ENCODE results near the gene ANKRD29. TPM values are rescaled to one million over a fixed set of nuclear protein-coding genes. Genes with fewer than 3 reads are reported as not detected.
A peak's percentile ranks its signal among the peaks of the same experiment; 100 is the strongest.
"Not testable (repeated sequence)": the region's sequence is repeated elsewhere in the genome, so short reads cannot be mapped to it uniquely, and the experiment has no call there.

The ANKRD29 gene
- total RNA-seq, 2 donors from 2014 or later, result not detected

DNA sequence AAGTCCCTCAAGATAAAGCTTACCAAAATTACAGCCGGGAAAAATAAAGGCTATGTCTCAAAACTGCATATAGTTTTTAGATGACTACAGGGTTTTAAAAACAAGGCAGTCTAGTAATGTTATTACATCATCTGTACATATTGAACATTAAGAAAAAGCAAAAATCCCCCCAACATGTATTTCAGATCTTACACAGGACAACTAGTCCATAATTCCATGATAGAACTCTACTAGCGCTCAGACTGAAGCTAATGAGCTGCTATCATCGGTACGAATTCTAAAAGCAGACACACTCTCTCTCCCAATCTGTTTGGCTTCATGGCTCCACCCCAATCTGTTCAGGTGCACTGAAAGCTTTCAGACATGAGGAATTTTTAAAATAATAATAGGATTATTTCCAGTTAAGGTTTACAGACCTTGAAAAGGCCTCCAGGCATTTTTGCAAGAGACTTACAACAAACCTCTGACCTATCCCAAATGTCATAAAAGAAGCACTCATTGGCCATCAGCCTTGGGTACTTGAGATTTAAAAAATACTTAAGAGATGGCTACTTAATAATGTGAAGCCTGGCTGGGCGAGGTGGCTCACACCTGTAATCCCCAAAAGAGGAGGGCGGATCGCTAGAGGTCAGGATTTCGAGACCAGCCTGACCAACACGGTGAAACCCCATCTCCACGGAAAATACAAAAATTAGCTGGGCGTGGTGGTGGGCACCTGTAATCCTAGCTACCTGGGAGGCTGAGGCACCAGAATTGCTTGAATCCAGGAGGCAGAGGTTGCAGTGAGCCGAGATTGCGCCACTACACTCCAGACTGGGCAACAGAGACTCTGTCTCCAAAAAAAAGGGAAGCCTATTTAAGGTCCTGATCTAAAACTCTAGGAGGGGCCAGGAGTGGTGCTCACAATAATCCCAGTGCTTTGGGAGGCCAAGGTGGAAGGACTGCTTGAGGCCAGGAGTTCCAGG, 78.4 kb downstream of the ANKRD29 start:
- peak overlapping the region in 1 of 2 donors; percentile 10 for H3K27ac Mint-ChIP-seq
- DNase-seq (ENCODE audit: low spot score in 2 of 2), result no peak
- H3K9me3 Mint-ChIP-seq, result no peaks in the 10 kb centered on the region
- ATAC-seq, result no peak
- peaks cover 5 to 12% of the 10 kb centered on the region in 2 donors for H3K36me3 Mint-ChIP-seq

DNA sequence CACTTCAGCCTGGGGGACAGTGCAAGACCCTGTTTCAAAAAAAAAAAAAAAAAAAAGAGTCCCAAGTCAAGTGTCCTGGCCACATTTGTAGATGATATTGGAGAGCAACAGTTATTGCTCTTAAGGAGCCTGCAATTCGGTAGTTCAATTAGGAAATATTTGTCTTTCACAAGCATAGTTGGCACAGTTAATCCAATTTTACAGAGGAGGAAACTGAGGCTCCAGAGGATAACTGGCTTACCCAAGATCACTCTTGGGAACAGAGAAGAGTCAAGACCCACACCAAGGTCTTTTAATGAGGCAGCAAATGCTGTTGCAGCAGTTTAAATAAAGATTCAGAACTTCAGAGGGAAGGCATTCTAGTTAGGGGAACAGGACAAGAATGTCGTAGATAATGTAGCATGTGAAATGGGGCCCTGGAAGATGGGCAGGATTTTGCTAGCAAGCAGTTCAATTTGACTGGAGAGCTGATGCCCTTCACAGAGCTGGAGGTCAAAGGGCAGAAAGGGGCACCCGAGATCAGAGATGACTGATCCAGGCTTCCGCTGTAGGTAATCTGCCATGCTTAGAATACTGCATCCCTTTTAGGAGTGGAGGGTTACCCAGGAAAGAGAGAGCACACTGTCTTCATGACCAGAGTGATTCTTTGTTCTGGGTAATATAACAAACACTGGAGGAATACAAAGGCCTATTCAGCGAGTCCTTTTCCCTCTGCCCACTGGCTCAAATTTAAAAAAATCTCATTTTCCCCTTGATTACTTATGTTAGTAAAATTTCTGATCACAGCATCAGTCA, 79.4 kb downstream of the ANKRD29 start:
- peaks cover 5 to 12% of the 10 kb centered on the region in 2 donors for H3K36me3 Mint-ChIP-seq
- ATAC-seq (no peak), DNase-seq (ENCODE audit: low spot score in 2 of 2) (no peak)
- no peak overlapping the region for H3K27ac Mint-ChIP-seq
- H3K9me3 Mint-ChIP-seq, result no peaks in the 10 kb centered on the region

DNA sequence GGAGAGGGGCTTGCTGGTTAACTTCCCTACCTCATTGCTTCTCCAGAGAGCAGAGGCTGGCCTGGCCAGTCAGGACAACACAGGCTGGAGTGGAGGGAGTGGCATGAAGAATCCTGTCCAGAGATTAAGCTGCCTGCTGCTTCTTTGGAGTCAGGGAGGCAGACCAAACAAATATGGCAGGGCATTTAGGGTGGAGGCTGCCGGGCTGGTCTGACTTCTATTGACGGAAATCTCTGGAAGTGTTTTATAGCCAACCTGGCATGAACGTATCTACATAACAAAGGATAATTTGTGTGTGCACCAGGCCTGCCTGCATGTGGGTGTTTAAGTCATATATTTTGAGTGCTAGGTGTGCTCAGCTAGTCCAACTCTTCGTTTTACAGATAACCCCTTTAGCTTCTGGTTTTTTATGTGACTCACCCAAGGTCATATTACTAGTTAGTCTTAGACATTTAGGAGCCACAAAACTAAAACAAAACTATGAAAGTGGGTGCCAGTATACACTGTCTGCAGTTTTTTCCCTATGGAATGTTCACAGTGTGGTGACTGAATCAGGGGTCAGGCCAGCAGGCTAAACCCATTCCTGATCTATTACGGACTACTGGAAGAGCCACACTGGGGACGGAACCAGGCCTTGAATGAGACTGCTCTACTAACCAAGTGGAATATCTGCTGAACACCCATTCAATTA, 81.9 kb downstream of the ANKRD29 start:
- Mint-ChIP-seq H3K36me3 (peaks cover 3 to 17% of the 10 kb centered on the region in 2 donors), H3K9me3 (no peaks in the 10 kb centered on the region), H3K27ac (no peak overlapping the region)
- no peak for ATAC-seq
- DNase-seq (ENCODE audit: low spot score in 2 of 2), result no peak

DNA sequence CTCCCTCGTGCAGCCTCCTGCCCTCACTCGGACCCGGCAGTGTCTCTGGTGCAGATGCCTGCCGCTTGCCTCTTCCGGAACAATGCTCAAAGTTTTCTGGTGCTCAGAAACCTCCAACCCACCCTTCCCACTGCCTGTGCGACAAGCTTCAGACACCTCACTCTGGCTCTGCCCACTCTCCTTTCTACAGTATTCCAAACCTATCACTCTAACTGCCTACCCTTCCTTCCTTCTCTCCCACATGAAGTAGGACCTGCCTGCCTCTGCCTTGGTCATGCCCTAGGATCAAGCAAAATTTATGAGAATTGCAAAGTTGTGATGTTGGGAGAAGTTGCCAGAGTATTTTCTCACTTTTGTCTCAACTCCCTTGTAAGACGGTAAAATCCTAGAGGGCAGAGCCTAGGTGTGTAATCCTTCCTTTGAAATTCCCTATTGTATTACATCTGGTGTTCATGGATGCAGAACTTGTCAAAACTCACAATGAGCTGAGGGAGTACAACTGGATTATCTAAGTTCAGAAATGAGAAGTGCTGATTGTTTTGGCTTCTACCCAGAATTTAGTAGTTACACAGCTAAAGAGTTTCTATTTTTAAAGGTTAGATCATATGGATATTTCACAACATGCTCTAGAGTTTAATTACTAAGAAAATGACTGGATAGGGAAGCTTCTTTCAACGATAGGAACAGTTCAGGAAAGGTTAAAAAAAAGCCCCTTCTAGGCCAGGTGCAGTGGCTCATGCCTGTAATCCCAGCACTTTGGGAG, 83.6 kb downstream of the ANKRD29 start:
- H3K36me3 Mint-ChIP-seq, result peaks cover 0 to 11% of the 10 kb centered on the region in 2 donors
- DNase-seq (ENCODE audit: low spot score in 2 of 2) (no peak), ATAC-seq (no peak)
- H3K9me3 Mint-ChIP-seq, result no peaks in the 10 kb centered on the region
- peak overlapping the region; percentile 1 to 47 for H3K27ac Mint-ChIP-seq

DNA sequence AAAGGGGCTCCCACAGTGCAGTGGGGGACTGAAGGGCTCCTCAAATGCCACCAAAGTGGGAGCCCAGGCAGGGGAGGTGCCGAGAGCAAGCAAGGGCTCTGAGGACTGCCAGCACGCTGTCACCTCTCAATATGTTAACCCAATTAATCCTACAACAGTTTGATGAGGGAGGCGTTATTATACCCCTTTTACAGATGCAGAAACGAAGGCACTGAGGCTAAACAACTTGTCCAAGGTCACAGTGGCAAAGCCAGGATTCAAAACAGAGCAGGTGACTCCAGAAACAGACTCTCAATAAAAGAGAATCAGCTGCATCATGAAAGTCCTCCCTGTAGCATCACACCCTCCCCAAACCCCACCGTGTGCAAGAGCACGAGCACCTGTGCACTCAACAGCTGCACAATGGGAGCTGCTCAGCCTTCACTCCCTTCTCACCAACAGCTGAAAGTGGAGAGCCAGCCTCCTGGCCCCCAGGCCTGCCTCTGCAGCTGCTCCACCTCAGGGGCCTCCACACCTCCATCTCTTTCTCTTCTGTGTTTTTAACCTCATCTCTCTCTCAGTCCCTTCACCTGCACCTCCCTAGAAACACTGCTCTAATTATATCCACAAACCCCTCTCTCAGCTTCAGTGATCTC, 84.5 kb downstream of the ANKRD29 start:
- no peak for ATAC-seq
- no peak for DNase-seq (ENCODE audit: low spot score in 2 of 2)
- no peaks in the 10 kb centered on the region for H3K9me3 Mint-ChIP-seq
- H3K36me3 Mint-ChIP-seq, result peaks cover 0 to 10% of the 10 kb centered on the region in 2 donors
- H3K27ac Mint-ChIP-seq, result peak overlapping the region; percentile 1 to 87

DNA sequence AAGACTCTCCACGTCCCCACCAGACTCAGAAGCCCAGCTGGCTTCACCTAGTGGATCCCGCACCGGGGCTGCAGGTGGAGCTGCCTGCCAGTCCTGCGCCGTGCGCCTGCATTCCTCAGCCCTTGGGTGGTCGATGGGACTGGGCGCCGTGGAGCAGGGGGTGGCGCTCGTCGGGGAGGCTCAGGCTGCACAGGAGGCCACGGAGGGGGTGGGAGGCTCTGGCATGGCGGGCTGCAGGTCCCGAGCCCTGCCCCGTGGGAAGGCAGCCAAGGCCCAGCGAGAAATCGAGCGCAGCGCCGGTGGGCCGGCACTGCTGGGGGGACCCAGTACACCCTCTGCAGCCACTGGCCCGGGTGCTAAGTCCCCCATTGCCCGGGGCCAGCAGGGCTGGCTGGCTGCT, 85.2 kb downstream of the ANKRD29 start:
- not testable (repeated sequence) for H3K36me3 Mint-ChIP-seq; ATAC-seq; H3K9me3 Mint-ChIP-seq; DNase-seq (ENCODE audit: low spot score in 2 of 2); H3K27ac Mint-ChIP-seq

DNA sequence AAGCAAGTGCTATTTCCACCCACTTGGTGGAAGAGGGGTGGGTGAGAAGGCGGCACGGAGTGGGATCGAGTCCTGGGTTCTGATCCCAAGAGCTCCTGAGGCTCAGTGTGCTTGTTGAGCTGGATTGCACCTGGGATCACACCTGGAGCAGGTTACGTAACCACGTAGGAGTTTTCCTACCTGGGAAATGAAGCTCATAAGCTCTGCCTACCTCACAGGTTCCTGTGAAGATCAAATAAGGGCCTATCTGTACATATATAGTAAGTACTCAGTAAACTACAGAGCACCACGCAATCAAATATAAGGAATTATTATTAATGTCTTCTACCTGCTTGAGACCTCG, 87.4 kb downstream of the ANKRD29 start:
- no peak overlapping the region for H3K27ac Mint-ChIP-seq
- H3K36me3 Mint-ChIP-seq, result peaks cover 0 to 11% of the 10 kb centered on the region in 2 donors
- DNase-seq (ENCODE audit: low spot score in 2 of 2), result no peak
- H3K9me3 Mint-ChIP-seq, result no peaks in the 10 kb centered on the region
- ATAC-seq, result no peak

DNA sequence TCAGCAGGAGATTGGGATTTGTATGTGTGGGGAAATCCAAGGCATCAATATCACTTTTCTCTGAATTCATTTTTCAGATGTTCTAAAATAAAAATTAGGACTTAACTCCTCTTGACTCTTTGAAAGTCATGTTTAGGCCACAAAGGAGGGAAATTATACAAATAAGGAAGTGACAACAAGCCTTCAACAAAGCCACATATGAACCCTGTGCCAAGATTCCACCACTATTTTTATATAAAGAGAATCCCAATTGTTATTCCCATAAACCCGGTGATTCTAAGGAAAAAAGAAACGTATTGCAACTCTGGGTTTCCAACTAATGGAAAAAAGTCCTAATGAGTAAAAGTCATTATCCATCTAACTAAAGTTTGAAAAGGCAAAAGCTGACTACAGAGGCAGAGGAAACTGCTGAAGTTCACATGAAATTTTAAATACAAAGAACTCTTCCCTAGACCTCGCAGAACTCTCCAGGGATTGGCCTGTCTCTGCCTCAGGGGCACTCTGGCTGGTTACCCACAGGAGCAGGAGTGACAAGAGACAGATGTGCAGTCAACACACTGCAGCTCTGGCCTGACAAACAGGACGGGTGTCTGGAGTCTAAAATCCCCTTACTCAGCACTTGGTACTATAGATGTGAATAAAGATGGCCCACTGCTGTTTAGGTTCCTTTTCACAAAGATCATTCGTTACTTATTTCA, 88.0 kb downstream of the ANKRD29 start:
- ATAC-seq, result no peak
- H3K36me3 Mint-ChIP-seq, result peaks cover 0 to 11% of the 10 kb centered on the region in 2 donors

DNA sequence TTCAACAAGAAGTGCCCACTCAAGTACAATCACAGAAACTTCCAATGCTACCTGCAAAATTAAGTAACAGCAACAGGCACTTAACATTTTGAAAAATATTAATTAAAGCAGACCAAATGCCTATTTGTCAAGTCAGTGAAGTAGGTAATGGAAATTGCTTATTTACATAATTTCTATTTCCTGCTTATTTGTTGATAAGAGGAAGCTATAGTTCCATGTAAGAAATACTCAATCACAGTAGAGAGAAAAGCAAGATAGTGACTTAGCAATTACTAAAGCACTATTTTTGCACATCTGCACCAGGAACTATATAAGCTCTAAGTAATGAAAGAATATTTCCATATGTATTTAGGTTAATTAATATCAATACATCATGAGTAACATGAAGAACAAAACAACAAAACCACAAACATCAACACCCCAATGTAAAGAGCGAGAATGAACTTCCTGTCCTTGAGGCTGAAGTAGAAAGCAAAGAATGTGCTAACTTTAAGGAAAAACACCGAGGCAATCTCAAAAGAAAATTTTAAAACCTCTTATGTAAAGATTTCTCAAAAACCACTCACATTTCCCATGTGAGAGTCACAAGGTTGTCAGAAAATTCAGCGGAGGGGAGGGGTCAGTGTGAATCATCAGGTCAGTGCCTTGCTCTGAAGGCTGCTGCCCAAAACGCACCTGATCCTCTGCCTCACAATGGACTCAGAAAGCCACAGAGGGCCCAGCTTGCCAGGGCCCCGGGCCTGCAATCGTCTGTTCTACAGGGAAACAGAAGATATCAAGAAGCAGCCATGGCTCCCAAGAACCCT, 88.9 kb downstream of the ANKRD29 start:
- Mint-ChIP-seq H3K9me3 (no peaks in the 10 kb centered on the region), H3K27ac (peak overlapping the region; percentile 46 to 84), H3K36me3 (peaks cover 2 to 11% of the 10 kb centered on the region in 2 donors)
- ATAC-seq (peak; percentile 84 to 97), DNase-seq (ENCODE audit: low spot score in 2 of 2) (peak in 1 of 2 donors; percentile 12)

More for the DNA sequence above, 88.0 kb downstream of the ANKRD29 start:
- Mint-ChIP-seq H3K9me3 (no peaks in the 10 kb centered on the region), H3K27ac (peak overlapping the region in 1 of 2 donors; percentile 84)
- no peak for DNase-seq (ENCODE audit: low spot score in 2 of 2)

DNA sequence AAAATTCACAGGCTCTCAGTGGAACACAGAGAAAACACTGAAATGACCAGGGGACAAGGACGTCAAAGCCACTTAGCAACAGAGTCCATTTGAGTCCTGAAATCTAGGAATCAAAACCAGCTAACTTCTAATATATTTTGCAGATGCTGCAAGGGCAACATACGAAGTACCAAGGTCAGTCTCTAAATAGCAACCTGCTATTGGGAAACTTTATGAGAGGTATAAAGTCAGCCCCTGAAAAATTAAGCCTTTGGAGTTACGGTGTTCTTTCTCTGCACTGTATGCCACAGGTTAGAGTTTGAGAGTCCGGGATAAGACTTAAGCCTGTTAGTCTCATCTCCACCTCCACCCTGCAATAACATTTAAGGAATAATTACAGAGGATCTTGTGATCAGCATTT, 89.7 kb downstream of the ANKRD29 start:
- Mint-ChIP-seq H3K36me3 (peaks cover 10 to 17% of the 10 kb centered on the region in 2 donors), H3K27ac (no peak overlapping the region), H3K9me3 (no peaks in the 10 kb centered on the region)
- ATAC-seq (no peak), DNase-seq (ENCODE audit: low spot score in 2 of 2) (no peak)

DNA sequence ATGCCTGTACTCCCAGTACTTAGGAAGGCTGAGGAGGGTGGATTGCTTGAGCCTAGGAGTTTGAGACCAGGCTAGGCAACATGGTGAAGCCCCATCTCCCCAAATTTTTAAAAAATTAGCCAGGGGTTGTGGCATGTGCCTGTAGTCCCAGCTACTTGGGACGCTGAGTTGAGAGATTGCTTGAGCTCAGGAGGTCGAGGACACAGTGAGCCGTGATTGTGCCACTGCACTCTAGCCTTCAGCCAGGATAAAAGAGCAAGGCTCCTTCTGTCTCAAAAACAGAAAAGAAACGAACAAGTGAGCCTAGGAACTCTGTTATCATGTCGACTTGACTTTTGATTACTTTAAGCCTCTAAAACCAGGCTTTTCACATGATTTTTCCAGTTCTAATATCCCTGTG, 90.1 kb downstream of the ANKRD29 start:
- DNase-seq (ENCODE audit: low spot score in 2 of 2) (no peak), ATAC-seq (no peak)
- Mint-ChIP-seq H3K27ac (no peak overlapping the region), H3K36me3 (peaks cover 11 to 19% of the 10 kb centered on the region in 2 donors), H3K9me3 (no peaks in the 10 kb centered on the region)

DNA sequence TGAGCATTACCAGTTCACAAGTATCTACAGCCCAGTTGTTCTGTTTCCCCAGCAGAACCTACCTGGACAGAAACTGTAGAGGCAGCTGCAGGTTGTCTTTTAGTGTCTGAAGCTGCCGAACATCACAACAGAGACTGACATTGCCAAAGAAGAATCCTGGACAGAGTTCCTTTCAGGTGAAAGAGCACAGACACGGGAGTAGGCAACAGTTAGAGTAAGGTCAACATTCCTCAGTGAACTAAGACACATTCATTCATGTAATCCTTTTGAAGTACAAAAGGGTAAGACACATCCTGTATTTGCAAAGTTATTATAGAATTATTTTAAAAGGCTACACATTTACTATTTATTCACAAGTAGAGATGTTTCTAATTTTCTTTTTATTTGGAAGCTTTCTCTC, 90.7 kb downstream of the ANKRD29 start:
- peaks cover 11 to 19% of the 10 kb centered on the region in 2 donors for H3K36me3 Mint-ChIP-seq
- DNase-seq (ENCODE audit: low spot score in 2 of 2) (no peak), ATAC-seq (no peak)
- H3K27ac Mint-ChIP-seq, result no peak overlapping the region
- no peaks in the 10 kb centered on the region for H3K9me3 Mint-ChIP-seq

DNA sequence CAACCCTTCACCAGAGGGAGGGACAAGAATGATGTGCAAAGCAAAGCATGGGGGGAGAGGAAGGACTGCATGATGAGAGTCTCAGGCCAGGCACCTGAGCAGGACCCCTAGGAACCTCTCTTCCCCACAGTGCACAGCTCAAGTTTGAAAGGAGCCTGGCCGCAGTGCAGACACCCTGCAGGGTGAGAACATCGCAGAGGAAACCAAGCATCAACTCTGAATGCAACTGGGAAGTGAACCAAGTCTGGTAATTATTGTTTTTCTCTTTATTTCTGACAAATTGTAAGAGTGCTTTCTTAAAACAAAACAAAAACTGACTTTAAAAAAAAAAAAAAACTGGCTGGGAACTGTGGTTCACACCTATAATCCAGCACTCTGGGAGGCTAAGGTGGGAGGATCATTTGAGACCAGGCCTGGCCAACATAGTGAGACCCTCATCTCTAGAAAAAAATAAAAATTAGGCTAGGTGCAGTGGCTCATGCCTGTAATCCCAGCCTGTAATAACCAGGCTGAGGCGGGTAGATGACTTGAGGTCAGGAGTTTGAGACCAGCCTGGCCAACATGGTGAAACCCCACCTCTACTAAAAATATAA, 91.7 kb downstream of the ANKRD29 start:
- Mint-ChIP-seq H3K36me3 (peaks cover 14 to 17% of the 10 kb centered on the region in 2 donors), H3K27ac (no peak overlapping the region)
- ATAC-seq, result no peak

More for the DNA sequence above, 91.7 kb downstream of the ANKRD29 start:
- H3K9me3 Mint-ChIP-seq, result no peaks in the 10 kb centered on the region
- DNase-seq (ENCODE audit: low spot score in 2 of 2), result no peak

Data from activated naive CD4-positive, alpha-beta T cell treated with anti-CD3 and anti-CD28 coated beads, Interleukin-2, amount 50 U/mL, for 72 hours (primary cell).